Activated naive CD8-positive, alpha-beta T cell (primary cell): Measurements from ENCODE around the gene NCOA1.

Source experiments
- H3K27ac Mint-ChIP-seq: one replicate; pipeline ENCODE4 v1.8.0; 2021; ENCODE audit warnings: mixed read lengths
- H3K27me3 Mint-ChIP-seq: one replicate; pipeline ENCODE4 v1.8.0; 2021; ENCODE audit warnings: mixed read lengths
- H3K36me3 Mint-ChIP-seq: one replicate; pipeline ENCODE4 v1.8.0; 2021; ENCODE audit warnings: mixed read lengths
- H3K4me1 Mint-ChIP-seq: one replicate; pipeline ENCODE4 v1.8.0; 2021; ENCODE audit warnings: low read depth, mixed read lengths
- H3K4me3 Mint-ChIP-seq: one replicate; pipeline ENCODE4 v1.8.0; 2021; ENCODE audit warnings: mild to moderate bottlenecking, mixed read lengths
- H3K9me3 Mint-ChIP-seq: one replicate; pipeline ENCODE4 v1.8.0; 2021; ENCODE audit warnings: low read depth, mixed read lengths

NCOA1 gene

GRCh38 chr2:24509425-24509824 is 18.4 kb downstream of the NCOA1 start:
- Mint-ChIP-seq H3K36me3 (peaks cover 4% of the 10 kb centered on the region), H3K4me1 (peaks cover 71% of the 10 kb centered on the region)

GRCh38 chr2:24509840-24510239 is 18.8 kb downstream of the NCOA1 start:
- no peaks in the 10 kb centered on the region for H3K9me3 Mint-ChIP-seq
- H3K27ac Mint-ChIP-seq, result no peak overlapping the region
- H3K36me3 Mint-ChIP-seq, result peaks cover 4% of the 10 kb centered on the region
- H3K27me3 Mint-ChIP-seq, result no peaks in the 10 kb centered on the region
- peaks cover 73% of the 10 kb centered on the region for H3K4me1 Mint-ChIP-seq
- no peak overlapping the region for H3K4me3 Mint-ChIP-seq

More at GRCh38 chr2:24509425-24509824, 18.4 kb downstream of the NCOA1 start:
- no peak overlapping the region for H3K4me3 Mint-ChIP-seq
- H3K27ac Mint-ChIP-seq, result no peak overlapping the region
- no peaks in the 10 kb centered on the region for H3K9me3 Mint-ChIP-seq
- H3K27me3 Mint-ChIP-seq, result no peaks in the 10 kb centered on the region

- Mint-ChIP-seq H3K27ac (no peak overlapping the region), H3K36me3 (peaks cover 2% of the 10 kb centered on the region), H3K27me3 (no peaks in the 10 kb centered on the region), H3K9me3 (no peaks in the 10 kb centered on the region), H3K4me1 (peaks cover 75% of the 10 kb centered on the region), H3K4me3 (no peak overlapping the region)
Measured at GRCh38 chr2:24510771-24511170, 19.7 kb downstream of the NCOA1 start.

- Mint-ChIP-seq H3K27me3 (no peaks in the 10 kb centered on the region), H3K27ac (no peak overlapping the region), H3K36me3 (peaks cover 1% of the 10 kb centered on the region), H3K4me1 (peaks cover 73% of the 10 kb centered on the region), H3K9me3 (no peaks in the 10 kb centered on the region), H3K4me3 (no peak overlapping the region)
Measured at GRCh38 chr2:24511198-24511597, 20.1 kb downstream of the NCOA1 start.

- Mint-ChIP-seq H3K4me3 (no peak overlapping the region), H3K27ac (no peak overlapping the region), H3K36me3 (no peaks in the 10 kb centered on the region), H3K9me3 (no peaks in the 10 kb centered on the region), H3K4me1 (peaks cover 67% of the 10 kb centered on the region), H3K27me3 (no peaks in the 10 kb centered on the region)
Measured at GRCh38 chr2:24511894-24512293, 20.8 kb downstream of the NCOA1 start.

GRCh38 chr2:24512404-24512803 is 21.4 kb downstream of the NCOA1 start:
- peak overlapping the region; percentile 18 for H3K4me3 Mint-ChIP-seq
- peaks cover 68% of the 10 kb centered on the region for H3K4me1 Mint-ChIP-seq
- peak overlapping the region; percentile 25 for H3K27ac Mint-ChIP-seq
- no peaks in the 10 kb centered on the region for H3K9me3 Mint-ChIP-seq
- H3K36me3 Mint-ChIP-seq, result no peaks in the 10 kb centered on the region
- no peaks in the 10 kb centered on the region for H3K27me3 Mint-ChIP-seq

- peaks cover 67% of the 10 kb centered on the region for H3K4me1 Mint-ChIP-seq
- H3K4me3 Mint-ChIP-seq, result peak overlapping the region; percentile 18
- no peak overlapping the region for H3K27ac Mint-ChIP-seq
- no peaks in the 10 kb centered on the region for H3K36me3 Mint-ChIP-seq
- no peaks in the 10 kb centered on the region for H3K9me3 Mint-ChIP-seq
- no peaks in the 10 kb centered on the region for H3K27me3 Mint-ChIP-seq
Measured at GRCh38 chr2:24512831-24513230, 21.8 kb downstream of the NCOA1 start.

- H3K9me3 Mint-ChIP-seq, result no peaks in the 10 kb centered on the region
- no peaks in the 10 kb centered on the region for H3K27me3 Mint-ChIP-seq
- peaks cover 61% of the 10 kb centered on the region for H3K4me1 Mint-ChIP-seq
- H3K4me3 Mint-ChIP-seq, result no peak overlapping the region
- no peaks in the 10 kb centered on the region for H3K36me3 Mint-ChIP-seq
- no peak overlapping the region for H3K27ac Mint-ChIP-seq
Measured at GRCh38 chr2:24513281-24514071, 22.4 kb downstream of the NCOA1 start.

GRCh38 chr2:24514820-24515219 is 23.8 kb downstream of the NCOA1 start:
- H3K4me3 Mint-ChIP-seq, result no peak overlapping the region
- H3K4me1 Mint-ChIP-seq, result peaks cover 52% of the 10 kb centered on the region
- H3K36me3 Mint-ChIP-seq, result no peaks in the 10 kb centered on the region
- H3K27me3 Mint-ChIP-seq, result no peaks in the 10 kb centered on the region
- no peaks in the 10 kb centered on the region for H3K9me3 Mint-ChIP-seq
- H3K27ac Mint-ChIP-seq, result no peak overlapping the region

GRCh38 chr2:24515335-24515734 is 24.3 kb downstream of the NCOA1 start:
- Mint-ChIP-seq H3K36me3 (no peaks in the 10 kb centered on the region), H3K27me3 (no peaks in the 10 kb centered on the region), H3K4me3 (no peak overlapping the region), H3K9me3 (no peaks in the 10 kb centered on the region), H3K27ac (no peak overlapping the region), H3K4me1 (peaks cover 54% of the 10 kb centered on the region)

GRCh38 chr2:24515831-24516230 is 24.8 kb downstream of the NCOA1 start:
- Mint-ChIP-seq H3K4me3 (no peak overlapping the region), H3K36me3 (no peaks in the 10 kb centered on the region), H3K4me1 (peaks cover 54% of the 10 kb centered on the region), H3K27ac (no peak overlapping the region), H3K9me3 (no peaks in the 10 kb centered on the region), H3K27me3 (no peaks in the 10 kb centered on the region)

GRCh38 chr2:24517247-24517646 is 26.2 kb downstream of the NCOA1 start:
- Mint-ChIP-seq H3K27me3 (no peaks in the 10 kb centered on the region), H3K4me1 (peaks cover 55% of the 10 kb centered on the region), H3K27ac (no peak overlapping the region), H3K9me3 (peaks cover under 1% of the 10 kb centered on the region), H3K36me3 (no peaks in the 10 kb centered on the region), H3K4me3 (no peak overlapping the region)

- Mint-ChIP-seq H3K9me3 (peaks cover 3% of the 10 kb centered on the region), H3K27me3 (no peaks in the 10 kb centered on the region), H3K36me3 (peaks cover 5% of the 10 kb centered on the region), H3K27ac (no peak overlapping the region), H3K4me1 (peaks cover 46% of the 10 kb centered on the region), H3K4me3 (no peak overlapping the region)
Measured at GRCh38 chr2:24520175-24520574, 29.1 kb downstream of the NCOA1 start.

GRCh38 chr2:24521162-24521857 is 30.3 kb downstream of the NCOA1 start:
- H3K27me3 Mint-ChIP-seq, result no peaks in the 10 kb centered on the region
- H3K4me1 Mint-ChIP-seq, result peaks cover 47% of the 10 kb centered on the region
- peak overlapping the region; percentile 94 for H3K27ac Mint-ChIP-seq
- H3K36me3 Mint-ChIP-seq, result peaks cover 8% of the 10 kb centered on the region
- H3K9me3 Mint-ChIP-seq, result peaks cover 3% of the 10 kb centered on the region
- H3K4me3 Mint-ChIP-seq, result peak overlapping the region; percentile 64

- H3K27ac Mint-ChIP-seq, result peak overlapping the region; percentile 94
- H3K27me3 Mint-ChIP-seq, result no peaks in the 10 kb centered on the region
- peaks cover 46% of the 10 kb centered on the region for H3K4me1 Mint-ChIP-seq
- H3K36me3 Mint-ChIP-seq, result peaks cover 8% of the 10 kb centered on the region
- H3K4me3 Mint-ChIP-seq, result peak overlapping the region; percentile 5
- peaks cover 3% of the 10 kb centered on the region for H3K9me3 Mint-ChIP-seq
Measured at GRCh38 chr2:24521975-24522639, 31.1 kb downstream of the NCOA1 start.
